Tibial artery (tissue), 4 donors: ENCODE results near the gene SURF4.

Experiments used
- DNase-seq, 2 donors: peaks; one replicate each; pipeline ENCODE4 v3.0.0-alpha.2; 2019
- H3K27ac ChIP-seq, 2 donors: fragments of 200-600 bp; sonication (generic) in 1 of 2; 1 replicate in 1 of 2; 2 replicates in 1 of 2; pipeline ENCODE4 v1.5.1; 2018 to 2019; ENCODE audit warnings: mild to moderate bottlenecking in 1 of 2
- H3K27me3 ChIP-seq, 2 donors: fragments of 200-600 bp; sonication (generic) in 1 of 2; one replicate each; pipeline versions ENCODE4 v1.5.1 to v1.6.0; 2016 to 2019
- H3K36me3 ChIP-seq, 3 donors: fragments of 200-600 bp; sonication (generic) in 2 of 3; one replicate each; pipeline ENCODE4 v1.5.1; 2016 to 2019; ENCODE audit warnings: mild to moderate bottlenecking in 2 of 3
- H3K4me1 ChIP-seq, 4 donors: fragments of 200-600 bp; sonication (generic) in 2 of 4; 1 replicate in 3 of 4; 2 replicates in 1 of 4; pipeline ENCODE4 v1.5.1; 2016 to 2019
- H3K4me3 ChIP-seq, 2 donors: fragments of 200-600 bp; sonication (generic) in 1 of 2; 1 replicate in 1 of 2; 2 replicates in 1 of 2; pipeline ENCODE4 v1.5.1; 2018 to 2019; ENCODE audit warnings: mild to moderate bottlenecking in 2 of 2
- H3K9me3 ChIP-seq, 3 donors: fragments of 200-600 bp; sonication (generic) in 1 of 3; one replicate each; pipeline ENCODE4 v1.5.1; 2016 to 2019
- intact Hi-C: fragments of 100-400 bp; cut with DNase I; formaldehyde crosslinking; loops from one replicate; pipeline ENCODE4 v1.15.0; 2023; ENCODE audit warnings: low total_unique reads
- TF ChIP-seq, protein P1 (sequence below), 2 experiments: fragments of 200-600 bp in 1 of 2; fragments of 450-650 bp in 1 of 2; IDR thresholded peaks; one replicate each; pipeline ENCODE4 v1.5.1; 2017 to 2019; ENCODE audit warnings: antibody characterized with exemption in 2 of 2, mild to moderate bottlenecking in 1 of 2, moderate library complexity in 1 of 2

The SURF4 gene

DNA sequence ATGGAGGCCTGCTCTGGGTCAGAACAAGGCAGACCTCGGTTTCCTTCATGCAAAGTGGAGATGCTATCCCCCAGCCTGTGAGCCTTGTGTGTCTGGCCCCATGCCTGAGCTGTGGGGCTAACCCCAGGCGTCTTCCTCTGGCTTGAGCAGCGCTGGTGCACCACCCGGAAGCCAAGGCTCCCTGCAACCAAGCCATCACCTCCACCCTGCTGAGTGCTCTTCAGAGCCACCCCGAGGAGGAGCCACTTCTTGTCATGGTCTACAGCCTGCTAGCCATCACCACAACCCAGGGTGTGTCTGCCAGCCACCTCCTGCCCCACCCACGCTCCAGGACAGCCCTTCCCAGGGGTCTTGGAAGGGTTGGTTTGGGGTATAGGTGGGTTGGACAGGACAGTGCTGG lies 25.7 kb upstream of the SURF4 start:
- no peak for DNase-seq

DNA sequence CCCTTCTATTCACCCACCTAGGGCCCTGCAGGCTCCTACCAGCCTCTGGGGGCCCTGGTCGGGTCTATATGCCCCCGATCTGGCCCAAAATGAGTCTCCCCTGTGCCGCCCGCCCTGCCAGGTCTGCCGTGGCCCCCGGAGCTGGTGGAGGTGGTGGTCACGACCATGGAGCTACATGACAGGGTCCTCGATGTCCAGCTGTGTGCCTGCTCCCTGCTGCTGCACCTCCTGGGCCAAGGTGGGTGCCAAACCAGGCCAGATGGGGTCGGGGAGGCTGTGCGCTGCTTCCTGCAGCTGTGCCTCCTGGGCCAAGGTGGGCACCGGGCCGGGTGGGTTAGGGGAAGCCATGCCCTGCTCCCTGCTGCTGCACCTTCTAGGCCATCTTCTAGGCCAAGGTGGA lies 24.4 kb upstream of the SURF4 start:
- Histone ChIP-seq H3K4me3 (no peak overlapping the region), H3K9me3 (no peaks in the 10 kb centered on the region), H3K27me3 (peaks cover 0 to 4% of the 10 kb centered on the region in 2 donors), H3K36me3 (peaks cover 6 to 51% (median 7%) of the 10 kb centered on the region in 3 donors), H3K4me1 (no peaks in the 10 kb centered on the region), H3K27ac (no peak overlapping the region)
- intact Hi-C loops = no loop called here
- TF ChIP-seq, protein P1, sequence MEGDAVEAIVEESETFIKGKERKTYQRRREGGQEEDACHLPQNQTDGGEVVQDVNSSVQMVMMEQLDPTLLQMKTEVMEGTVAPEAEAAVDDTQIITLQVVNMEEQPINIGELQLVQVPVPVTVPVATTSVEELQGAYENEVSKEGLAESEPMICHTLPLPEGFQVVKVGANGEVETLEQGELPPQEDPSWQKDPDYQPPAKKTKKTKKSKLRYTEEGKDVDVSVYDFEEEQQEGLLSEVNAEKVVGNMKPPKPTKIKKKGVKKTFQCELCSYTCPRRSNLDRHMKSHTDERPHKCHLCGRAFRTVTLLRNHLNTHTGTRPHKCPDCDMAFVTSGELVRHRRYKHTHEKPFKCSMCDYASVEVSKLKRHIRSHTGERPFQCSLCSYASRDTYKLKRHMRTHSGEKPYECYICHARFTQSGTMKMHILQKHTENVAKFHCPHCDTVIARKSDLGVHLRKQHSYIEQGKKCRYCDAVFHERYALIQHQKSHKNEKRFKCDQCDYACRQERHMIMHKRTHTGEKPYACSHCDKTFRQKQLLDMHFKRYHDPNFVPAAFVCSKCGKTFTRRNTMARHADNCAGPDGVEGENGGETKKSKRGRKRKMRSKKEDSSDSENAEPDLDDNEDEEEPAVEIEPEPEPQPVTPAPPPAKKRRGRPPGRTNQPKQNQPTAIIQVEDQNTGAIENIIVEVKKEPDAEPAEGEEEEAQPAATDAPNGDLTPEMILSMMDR (IDR thresholded peaks at IDR 0.05) = no peak
- no peak for DNase-seq

More for the DNA sequence above, 25.7 kb upstream of the SURF4 start:
- TF ChIP-seq, protein P1 (IDR thresholded peaks at IDR 0.05) = no peak
- Histone ChIP-seq H3K27me3 (peaks cover 0 to 4% of the 10 kb centered on the region in 2 donors), H3K9me3 (no peaks in the 10 kb centered on the region), H3K4me1 (no peaks in the 10 kb centered on the region), H3K4me3 (no peak overlapping the region), H3K27ac (no peak overlapping the region), H3K36me3 (peaks cover 12 to 64% (median 20%) of the 10 kb centered on the region in 3 donors)
- intact Hi-C loops = no loop called here

DNA sequence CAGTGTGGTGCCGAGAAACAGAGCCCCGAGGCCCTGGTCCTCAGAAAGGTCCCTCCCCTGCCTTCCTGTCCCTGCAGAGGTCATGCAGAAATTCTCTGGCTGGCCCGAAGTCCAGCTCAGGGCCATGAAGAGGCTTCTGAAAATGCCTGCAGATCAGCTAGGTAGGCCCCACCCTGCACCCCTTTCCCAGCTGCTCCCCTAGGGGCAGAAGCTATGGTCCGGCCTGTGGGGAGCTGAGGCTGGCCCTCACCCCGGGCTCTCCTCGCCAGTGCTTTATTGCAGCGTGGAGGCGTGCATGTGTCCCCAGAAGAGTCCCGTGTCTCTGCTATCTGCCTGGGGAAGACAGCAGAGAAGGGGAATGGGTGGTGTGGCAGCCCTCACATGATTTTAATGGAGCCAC lies 22.0 kb upstream of the SURF4 start:
- Histone ChIP-seq H3K4me1 (no peaks in the 10 kb centered on the region), H3K9me3 (no peaks in the 10 kb centered on the region), H3K27me3 (peaks cover 0 to 21% of the 10 kb centered on the region in 2 donors), H3K36me3 (peaks cover 0 to 27% (median 0%) of the 10 kb centered on the region in 3 donors), H3K27ac (no peak overlapping the region), H3K4me3 (no peak overlapping the region)
- no peak for DNase-seq
- intact Hi-C loops = no loop called here
- TF ChIP-seq, protein P1 (IDR thresholded peaks at IDR 0.05) = no peak

GRCh38 chr9:133397370-133397769 lies 21.5 kb upstream of the SURF4 start:
- no peaks in the 10 kb centered on the region for H3K4me1 ChIP-seq
- TF ChIP-seq, protein P1 (IDR thresholded peaks at IDR 0.05) = no peak
- intact Hi-C loops = no loop called here
- H3K27ac ChIP-seq = no peak overlapping the region
- no peak for DNase-seq
- peaks cover 0 to 23% of the 10 kb centered on the region in 2 donors for H3K27me3 ChIP-seq
- no peak overlapping the region for H3K4me3 ChIP-seq
- peaks cover 0 to 22% (median 0%) of the 10 kb centered on the region in 3 donors for H3K36me3 ChIP-seq
- H3K9me3 ChIP-seq = no peaks in the 10 kb centered on the region

GRCh38 chr9:133396952-133397351 lies 21.1 kb upstream of the SURF4 start:
- Histone ChIP-seq H3K4me1 (no peaks in the 10 kb centered on the region), H3K27me3 (peaks cover 0 to 23% of the 10 kb centered on the region in 2 donors), H3K36me3 (peaks cover 0 to 18% (median 0%) of the 10 kb centered on the region in 3 donors), H3K9me3 (no peaks in the 10 kb centered on the region), H3K4me3 (no peak overlapping the region), H3K27ac (no peak overlapping the region)
- intact Hi-C loops = no loop called here
- TF ChIP-seq, protein P1 (IDR thresholded peaks at IDR 0.05) = no peak
- DNase-seq = no peak
